Gastrocnemius medialis (tissue), 4 donors: Measurements from ENCODE around the gene TRIM7. TPM values are rescaled to one million over a fixed set of nuclear protein-coding genes. Genes with fewer than 3 reads are reported as not detected.
A peak's percentile ranks its signal among the peaks of the same experiment; 100 is the strongest.
"Not testable (repeated sequence)": the region's sequence is repeated elsewhere in the genome, so short reads cannot be mapped to it uniquely, and the experiment has no call there.

Experiments
- ATAC-seq, 2 donors: fragments of 150-250 bp; one replicate each; pipeline ENCODE4 v1.9.1; 2016
- DNase-seq, 2 donors: peaks; one replicate each; pipeline ENCODE4 v3.0.0-alpha.2; 2019
- H3K27ac ChIP-seq, 4 donors: fragments of 200-600 bp; sonication (generic); 1 replicate in 1 of 4; 2 replicates in 3 of 4; pipeline ENCODE4 v1.5.1; 2016 to 2018; ENCODE audit warnings: mild to moderate bottlenecking in 2 of 4, moderate library complexity in 1 of 4
- H3K27me3 ChIP-seq, 3 donors: fragments of 200-600 bp; sonication (generic) in 2 of 3; 1 replicate in 1 of 3; 2 replicates in 2 of 3; pipeline versions ENCODE4 v1.5.1 to v1.6.0; 2016 to 2019; ENCODE audit warnings: mild to moderate bottlenecking in 1 of 3, moderate library complexity in 1 of 3
- H3K36me3 ChIP-seq, 2 donors: fragments of 200-600 bp; sonication (generic) in 1 of 2; one replicate each; pipeline ENCODE4 v1.5.1; 2017 to 2018
- H3K4me1 ChIP-seq, 2 donors: fragments of 200-600 bp; sonication (generic) in 1 of 2; one replicate each; pipeline ENCODE4 v1.5.1; 2016 to 2017; ENCODE audit warnings: mild to moderate bottlenecking in 2 of 2
- H3K4me3 ChIP-seq, 4 donors: fragments of 200-600 bp; sonication (generic) in 3 of 4; 1 replicate in 1 of 4; 2 replicates in 3 of 4; pipeline ENCODE4 v1.5.1; 2016 to 2019; ENCODE audit warnings: mild to moderate bottlenecking in 2 of 4
- H3K9me3 ChIP-seq, 3 donors: fragments of 200-600 bp; sonication (generic) in 2 of 3; 1 replicate in 1 of 3; 2 replicates in 2 of 3; pipeline ENCODE4 v1.5.1; 2016 to 2019
- POLR2A ChIP-seq, 2 donors: fragments of 450-650 bp; IDR thresholded peaks; one replicate each; pipeline ENCODE4 v1.6.1; 2017; ENCODE audit warnings: antibody characterized with exemption in 2 of 2, mild to moderate bottlenecking in 2 of 2, moderate library complexity in 2 of 2
- in situ Hi-C, 4 donors: fragments of 200-750 bp; cut with MboI; loops; one replicate each; pipeline versions ENCODE4 v1.15.0 to v1.8.0; 2017; ENCODE audit warnings: low sequenced_read_pairs in 4 of 4
- intact Hi-C: fragments of 100-400 bp; cut with DNase I; formaldehyde crosslinking; loops from one replicate; pipeline ENCODE4 v1.15.1; 2023; ENCODE audit warnings: low total_unique reads
- total RNA-seq, 4 donors: library from RNA; depleted of rRNA; stranded (reverse); fragments of >200 nt; gene quantifications; one replicate each; pipeline versions ENCODE4 v1.1.0 to v1.2.3, GENCODE V29; 2016
- TF ChIP-seq, protein P1 (sequence below), 5 experiments: fragments of 450-650 bp in 3 of 5; fragments of 200-600 bp in 2 of 5; sonication (generic) in 2 of 5; IDR thresholded peaks in 4 of 5; conservative IDR thresholded peaks in 1 of 5; 1 replicate in 4 of 5; 2 replicates in 1 of 5; pipeline ENCODE4 v1.5.1; 2016 to 2019; ENCODE audit warnings: antibody characterized with exemption in 5 of 5, mild to moderate bottlenecking in 3 of 5, moderate library complexity in 3 of 5

Gene TRIM7
- total RNA-seq, 4 donors from 2014 or later: 27.9 to 58.4 (median 47.1) TPM

DNA sequence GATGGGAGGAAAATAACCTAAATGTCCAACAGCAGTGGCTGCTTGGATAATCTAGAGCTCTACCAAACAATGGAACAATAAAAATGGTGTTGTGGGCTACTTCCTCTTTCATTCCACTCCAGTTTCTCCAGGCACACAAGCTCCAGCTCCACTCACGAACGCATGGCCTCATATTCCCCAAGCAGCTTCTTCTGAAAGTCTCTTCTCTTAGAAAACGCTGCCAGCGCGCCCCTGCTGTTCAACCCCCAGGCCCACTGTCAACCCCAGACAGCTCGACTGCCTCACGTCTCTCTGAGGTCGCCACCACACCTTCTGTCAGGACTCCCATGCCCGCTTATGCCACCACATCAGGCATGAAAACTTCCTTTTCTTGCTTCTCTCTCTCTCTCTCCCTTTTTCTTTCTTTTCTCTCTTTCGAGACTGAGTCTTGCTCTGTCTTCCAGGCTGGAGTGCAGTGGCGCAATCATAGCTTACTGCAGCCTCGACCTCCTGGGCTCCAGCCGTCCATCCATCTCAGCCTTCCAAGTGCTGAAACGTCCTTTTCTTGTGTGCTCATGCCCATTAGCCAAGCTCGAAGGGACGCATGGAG is 41.4 kb downstream of the TRIM7 start:
- H3K9me3 ChIP-seq: no peaks in the 10 kb centered on the region
- intact Hi-C loops (no loop called here), in situ Hi-C loops (no loop called here)
- DNase-seq (no peak), ATAC-seq (no peak)
- no peak for TF ChIP-seq POLR2A (IDR thresholded peaks at IDR 0.05)
- TF ChIP-seq, protein P1, sequence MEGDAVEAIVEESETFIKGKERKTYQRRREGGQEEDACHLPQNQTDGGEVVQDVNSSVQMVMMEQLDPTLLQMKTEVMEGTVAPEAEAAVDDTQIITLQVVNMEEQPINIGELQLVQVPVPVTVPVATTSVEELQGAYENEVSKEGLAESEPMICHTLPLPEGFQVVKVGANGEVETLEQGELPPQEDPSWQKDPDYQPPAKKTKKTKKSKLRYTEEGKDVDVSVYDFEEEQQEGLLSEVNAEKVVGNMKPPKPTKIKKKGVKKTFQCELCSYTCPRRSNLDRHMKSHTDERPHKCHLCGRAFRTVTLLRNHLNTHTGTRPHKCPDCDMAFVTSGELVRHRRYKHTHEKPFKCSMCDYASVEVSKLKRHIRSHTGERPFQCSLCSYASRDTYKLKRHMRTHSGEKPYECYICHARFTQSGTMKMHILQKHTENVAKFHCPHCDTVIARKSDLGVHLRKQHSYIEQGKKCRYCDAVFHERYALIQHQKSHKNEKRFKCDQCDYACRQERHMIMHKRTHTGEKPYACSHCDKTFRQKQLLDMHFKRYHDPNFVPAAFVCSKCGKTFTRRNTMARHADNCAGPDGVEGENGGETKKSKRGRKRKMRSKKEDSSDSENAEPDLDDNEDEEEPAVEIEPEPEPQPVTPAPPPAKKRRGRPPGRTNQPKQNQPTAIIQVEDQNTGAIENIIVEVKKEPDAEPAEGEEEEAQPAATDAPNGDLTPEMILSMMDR (IDR thresholded peaks at IDR 0.05 in 4 of 5, conservative IDR thresholded peaks at IDR 0.05 in 1 of 5): no peak
- no peak overlapping the region for H3K27ac ChIP-seq
- peaks cover 4 to 41% (median 39%) of the 10 kb centered on the region in 3 donors for H3K27me3 ChIP-seq
- H3K4me1 ChIP-seq: no peaks in the 10 kb centered on the region
- no peaks in the 10 kb centered on the region for H3K36me3 ChIP-seq
- H3K4me3 ChIP-seq: no peak overlapping the region

DNA sequence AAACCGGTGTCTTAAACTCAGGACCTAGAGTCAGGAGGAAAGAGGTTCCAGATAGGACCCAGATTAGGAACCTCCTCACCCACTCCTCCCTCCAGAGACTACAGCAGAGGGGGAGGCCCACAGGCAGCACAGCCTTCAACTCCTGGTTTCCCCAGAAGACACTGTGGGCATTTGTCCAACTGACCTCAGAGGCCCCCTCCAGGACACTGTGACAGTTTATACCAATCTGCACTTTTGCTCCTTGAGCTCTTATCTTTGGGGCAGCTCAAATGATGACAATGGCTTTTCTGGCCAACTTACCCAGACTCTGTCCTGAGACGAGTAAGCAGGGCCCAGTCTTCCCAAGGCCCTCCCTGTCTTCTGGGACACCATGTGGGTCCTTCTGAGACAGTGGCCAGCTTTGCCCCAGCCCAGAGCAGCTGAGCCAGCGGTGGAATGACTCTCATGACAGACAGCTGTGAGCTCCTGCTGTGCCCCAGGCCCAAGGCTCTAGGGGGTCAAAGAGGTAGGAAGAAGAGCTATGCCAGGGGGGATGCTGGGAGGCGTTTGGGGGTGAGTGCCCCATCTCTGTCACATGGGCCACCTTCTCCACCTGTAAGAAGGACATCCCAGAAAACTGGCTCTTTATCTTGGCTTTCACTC is 43.3 kb downstream of the TRIM7 start:
- DNase-seq (no peak), ATAC-seq (no peak)
- intact Hi-C loops (loop anchor here (1.0 kb wide), 1 partner anchor 27 kb away; no protein-coding TSS in a partner anchor), in situ Hi-C loops (no loop called here)
- Histone ChIP-seq H3K4me3 (peak overlapping the region in 1 of 4 donors; percentile 9), H3K36me3 (no peaks in the 10 kb centered on the region), H3K9me3 (no peaks in the 10 kb centered on the region), H3K27me3 (peaks cover 0 to 24% (median 19%) of the 10 kb centered on the region in 3 donors), H3K27ac (peak overlapping the region in 2 of 4 donors; percentile 31), H3K4me1 (no peaks in the 10 kb centered on the region)
- no peak for TF ChIP-seq POLR2A (IDR thresholded peaks at IDR 0.05)

DNA sequence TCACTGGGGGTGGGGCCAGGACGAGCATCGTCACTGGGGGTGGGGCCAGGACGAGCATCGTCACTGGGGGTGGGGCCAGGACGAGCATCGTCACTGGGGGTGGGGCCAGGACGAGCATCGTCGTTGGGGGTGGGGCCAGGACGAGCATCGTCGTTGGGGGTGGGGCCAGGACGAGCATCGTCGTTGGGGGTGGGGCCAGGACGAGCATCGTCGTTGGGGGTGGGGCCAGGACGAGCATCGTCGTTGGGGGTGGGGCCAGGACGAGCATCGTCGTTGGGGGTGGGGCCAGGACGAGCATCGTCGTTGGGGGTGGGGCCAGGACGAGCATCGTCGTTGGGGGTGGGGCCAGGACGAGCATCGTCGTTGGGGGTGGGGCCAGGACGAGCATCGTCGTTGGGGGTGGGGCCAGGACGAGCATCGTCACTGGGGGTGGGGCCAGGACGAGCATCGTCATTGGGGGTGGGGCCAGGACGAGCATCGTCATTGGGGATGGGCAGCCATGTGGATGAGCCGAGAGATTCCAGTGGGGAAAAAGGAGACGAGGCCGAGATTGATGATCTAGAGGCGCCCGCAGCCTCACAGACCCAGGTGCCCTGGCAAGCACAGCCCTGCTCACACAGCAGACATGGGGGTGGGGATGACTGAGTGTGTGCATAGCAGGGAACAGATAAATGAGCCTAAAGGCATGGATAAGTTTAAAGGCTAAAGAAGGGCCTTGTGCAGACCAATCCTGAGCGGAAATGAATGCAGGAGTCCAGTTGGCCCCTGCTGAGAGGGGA is 44.1 kb downstream of the TRIM7 start:
- in situ Hi-C loops, DNase-seq, H3K36me3 ChIP-seq, H3K9me3 ChIP-seq, H3K4me1 ChIP-seq: not testable (repeated sequence)
- ATAC-seq: peak; percentile 26 to 28
- peak overlapping the region in 1 of 4 donors; percentile 9 for H3K4me3 ChIP-seq
- H3K27me3 ChIP-seq: peaks cover 0 to 17% (median 12%) of the 10 kb centered on the region in 3 donors
- intact Hi-C loops: loop anchor here (1.0 kb wide), 1 partner anchor 27 kb away; no protein-coding TSS in a partner anchor
- H3K27ac ChIP-seq: peak overlapping the region in 2 of 4 donors; percentile 31

DNA sequence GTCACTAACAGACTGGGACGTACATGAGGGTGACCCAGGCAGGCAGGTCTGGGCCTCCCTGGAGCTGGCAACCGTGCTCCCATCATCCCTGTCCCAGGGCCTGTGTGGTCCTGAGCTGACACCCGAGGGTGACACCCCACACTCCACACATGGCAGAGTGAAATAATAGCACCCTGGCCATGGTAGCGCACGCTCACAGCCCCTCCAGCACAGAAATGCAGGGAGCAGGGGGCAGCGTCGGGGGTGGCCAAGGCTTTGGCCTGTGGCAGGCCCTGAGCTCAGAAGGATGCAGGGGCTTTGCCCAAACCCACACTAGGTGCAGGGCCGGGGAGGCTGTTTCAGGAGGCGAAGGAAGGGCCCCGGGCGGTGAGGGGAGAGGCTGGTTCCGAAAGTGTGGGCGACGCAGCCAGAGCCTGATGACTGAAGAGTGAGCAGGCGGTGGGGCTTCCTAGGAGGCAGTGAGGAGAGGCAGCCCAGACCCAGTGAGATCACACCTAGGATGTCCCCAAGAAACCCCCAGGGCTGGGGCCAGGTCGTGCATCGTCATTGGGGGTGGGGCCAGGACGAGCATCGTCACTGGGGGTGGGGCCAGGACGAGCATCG is 44.7 kb downstream of the TRIM7 start:
- peaks cover 0 to 10% (median 5%) of the 10 kb centered on the region in 3 donors for H3K27me3 ChIP-seq
- DNase-seq (no peak), ATAC-seq (peak in 1 of 2 donors; percentile 23)
- TF ChIP-seq, protein P1 (IDR thresholded peaks at IDR 0.05 in 4 of 5, conservative IDR thresholded peaks at IDR 0.05 in 1 of 5): no peak
- no peaks in the 10 kb centered on the region for H3K9me3 ChIP-seq
- peak overlapping the region in 3 of 4 donors; percentile 70 to 72 (median 72) for H3K27ac ChIP-seq
- H3K4me3 ChIP-seq: peak overlapping the region in 2 of 4 donors; percentile 31 to 36
- no peaks in the 10 kb centered on the region for H3K4me1 ChIP-seq
- H3K36me3 ChIP-seq: no peaks in the 10 kb centered on the region
- intact Hi-C loops: no loop called here
- in situ Hi-C loops: no loop called here

DNA sequence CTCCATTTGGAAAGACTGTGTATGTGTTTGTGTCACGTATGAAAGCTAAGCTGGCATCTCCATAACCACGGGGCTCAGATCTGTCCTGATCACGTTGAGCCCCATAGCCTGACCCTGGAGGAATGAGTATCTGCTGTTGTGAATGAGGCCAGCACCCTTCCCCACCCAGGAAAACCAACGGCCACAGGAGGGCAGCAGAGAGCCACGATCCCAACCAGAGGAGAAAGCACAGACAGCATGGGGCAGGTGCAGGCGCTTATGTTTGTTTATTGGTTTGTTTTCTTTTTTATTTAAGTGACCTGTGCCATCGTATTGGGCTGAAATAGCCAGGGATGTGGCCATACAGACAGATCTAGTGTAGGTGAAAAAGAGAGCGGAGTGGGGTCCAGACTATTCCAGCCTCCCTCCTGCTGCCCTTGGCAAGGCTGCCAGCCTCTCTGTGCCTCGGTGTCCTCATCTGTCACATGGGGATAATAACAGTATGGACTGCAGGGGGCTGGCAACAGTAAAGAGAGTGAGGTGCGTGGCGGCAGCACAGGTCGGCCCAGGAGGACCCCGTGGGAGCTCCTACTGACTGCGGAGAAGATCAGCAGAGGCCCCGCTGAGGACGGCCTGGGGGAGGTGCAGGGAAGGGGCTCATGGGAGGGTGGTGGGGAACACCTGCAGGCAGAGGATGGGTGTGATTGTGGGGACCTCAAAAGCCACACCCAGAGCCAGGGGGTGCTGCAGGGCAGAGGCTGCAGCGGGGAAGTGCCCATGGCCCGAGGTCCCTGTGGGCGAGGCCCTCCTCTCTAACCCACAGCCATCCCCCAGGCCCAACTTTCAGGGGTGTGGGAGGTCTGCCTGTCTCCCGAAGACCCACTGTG is 45.5 kb downstream of the TRIM7 start:
- in situ Hi-C loops (loop anchor here in 1 of 4 donors (10.0 kb wide), 1 partner anchor 375 kb away; no protein-coding TSS in a partner anchor), intact Hi-C loops (loop anchor here (10.0 kb wide), 2 partner anchors 295 to 375 kb away; partner anchors contain the start of gene ZFP62)
- Histone ChIP-seq H3K36me3 (no peaks in the 10 kb centered on the region), H3K27ac (peak overlapping the region in 3 of 4 donors; percentile 70 to 72 (median 72)), H3K4me3 (no peak overlapping the region), H3K4me1 (no peaks in the 10 kb centered on the region), H3K27me3 (peaks cover 0 to 4% (median 3%) of the 10 kb centered on the region in 3 donors), H3K9me3 (no peaks in the 10 kb centered on the region)
- DNase-seq (peak; percentile 57 to 74), ATAC-seq (peak; percentile 93 to 95)
- TF ChIP-seq, protein P1 (IDR thresholded peaks at IDR 0.05 in 4 of 5, conservative IDR thresholded peaks at IDR 0.05 in 1 of 5): peak; percentile 60 to 91 (median 81)
- no peak for TF ChIP-seq POLR2A (IDR thresholded peaks at IDR 0.05)
